SK-N-SH treated with all-trans-retinoic acid at 6 μM for 48 hours (cell line): ENCODE data around the gene TNS1.

Source experiments
- ATAC-seq: fragments of 200-7000 bp; cut with Tn5 transposase; 3 replicates; pipeline ENCODE4 v1.9.1; 2020; ENCODE audit warnings: mild to moderate bottlenecking, moderate library complexity
- ARNTL ChIP-seq: fragments of 450-650 bp; formaldehyde crosslinking; IDR thresholded peaks from 2 replicates; pipeline ENCODE4 v1.5.0; 2020; ENCODE audit warnings: low read depth, mild to moderate bottlenecking, moderate library complexity, borderline replicate concordance
- BACH2 ChIP-seq: fragments of 250-450 bp; sonication (Bioruptor Pico); IDR thresholded peaks from 2 replicates; pipeline ENCODE4 v1.9.0; 2021; ENCODE audit warnings: mild to moderate bottlenecking, borderline replicate concordance
- CSDC2 ChIP-seq: fragments of 250-450 bp; sonication (Bioruptor Pico); IDR thresholded peaks from 2 replicates; pipeline ENCODE4 v1.5.0; 2020; ENCODE audit warnings: mild to moderate bottlenecking, moderate library complexity
- ESRRG ChIP-seq: fragments of 250-450 bp; sonication (Bioruptor Pico); IDR thresholded peaks from 2 replicates; pipeline ENCODE4 v1.6.1; 2021; ENCODE audit warnings: mild to moderate bottlenecking
- GLIS3 ChIP-seq: fragments of 250-450 bp; sonication (Bioruptor Pico); IDR thresholded peaks from 2 replicates; pipeline ENCODE4 v1.5.0; 2020; ENCODE audit warnings: mild to moderate bottlenecking, moderate library complexity
- ISL1 ChIP-seq: fragments of 250-450 bp; sonication (Bioruptor Pico); IDR thresholded peaks from 2 replicates; pipeline ENCODE4 v2.1.2; 2022; ENCODE audit warnings: mild to moderate bottlenecking, moderate library complexity
- OSR1 ChIP-seq: fragments of 250-450 bp; sonication (Bioruptor Pico); IDR thresholded peaks from 2 replicates; pipeline ENCODE4 v1.8.0; 2022; ENCODE audit warnings: moderate library complexity, mild to moderate bottlenecking, inconsistent platforms
- PPARA ChIP-seq: fragments of 250-450 bp; sonication (Bioruptor Pico); IDR thresholded peaks from 2 replicates; pipeline ENCODE4 v1.5.0; 2020; ENCODE audit warnings: mild to moderate bottlenecking, borderline replicate concordance
- RARB ChIP-seq: fragments of 250-450 bp; sonication (Bioruptor Pico); IDR thresholded peaks from 2 replicates; pipeline ENCODE4 v1.8.0; 2021; ENCODE audit warnings: mild to moderate bottlenecking, moderate library complexity
- SNAI2 ChIP-seq: fragments of 250-450 bp; sonication (Bioruptor Pico); IDR thresholded peaks from 2 replicates; pipeline ENCODE4 v1.5.0; 2020; ENCODE audit warnings: mild to moderate bottlenecking, moderate library complexity
- TOX ChIP-seq: fragments of 250-450 bp; sonication (Bioruptor Pico); IDR thresholded peaks from 2 replicates; pipeline ENCODE4 v1.8.0; 2021; ENCODE audit warnings: mild to moderate bottlenecking, moderate library complexity, borderline replicate concordance
- ZC3H10 ChIP-seq: fragments of 250-450 bp; sonication (Bioruptor Pico); IDR thresholded peaks from 2 replicates; pipeline ENCODE4 v1.5.1; 2021; ENCODE audit warnings: mild to moderate bottlenecking, moderate library complexity
- ZFP3 ChIP-seq: fragments of 250-450 bp; sonication (Bioruptor Pico); IDR thresholded peaks from 2 replicates; pipeline ENCODE4 v1.5.0; 2020; ENCODE audit warnings: mild to moderate bottlenecking, moderate library complexity
- ZFP30 ChIP-seq: fragments of 450-650 bp; formaldehyde crosslinking; IDR thresholded peaks from 2 replicates; pipeline ENCODE4 v1.5.0; 2022; ENCODE audit warnings: mild to moderate bottlenecking, moderate library complexity
- ZNF565 ChIP-seq: fragments of 450-650 bp; formaldehyde crosslinking; conservative IDR thresholded peaks from 2 replicates; pipeline ENCODE4 v1.5.0; 2020; ENCODE audit warnings: low read depth, mild to moderate bottlenecking, moderate library complexity
- ZNF70 ChIP-seq: fragments of 450-650 bp; formaldehyde crosslinking; IDR thresholded peaks from 2 replicates; pipeline ENCODE4 v1.5.0; 2020; ENCODE audit warnings: mild to moderate bottlenecking, moderate library complexity
- ZNF8 ChIP-seq: fragments of 450-650 bp; formaldehyde crosslinking; IDR thresholded peaks from 2 replicates; pipeline ENCODE4 v1.5.0; 2020; ENCODE audit warnings: mild to moderate bottlenecking, moderate library complexity
- TF ChIP-seq, protein P1 (sequence below): fragments of 250-450 bp; sonication (Bioruptor Pico); IDR thresholded peaks from 2 replicates; pipeline ENCODE4 v1.5.1; 2021; ENCODE audit warnings: mild to moderate bottlenecking, moderate library complexity
- TF ChIP-seq, protein P2 (sequence below): fragments of 250-450 bp; sonication (Bioruptor Pico); IDR thresholded peaks from 2 replicates; pipeline ENCODE4 v1.8.0; 2021; ENCODE audit warnings: low read depth, mild to moderate bottlenecking, moderate library complexity, borderline replicate concordance
- TF ChIP-seq, protein P3 (sequence below): fragments of 250-450 bp; sonication (Bioruptor Pico); IDR thresholded peaks from 2 replicates; pipeline ENCODE4 v1.5.1; 2020; ENCODE audit warnings: low read depth, mild to moderate bottlenecking, moderate library complexity
- TF ChIP-seq, protein P4 (sequence below): fragments of 250-450 bp; sonication (Bioruptor Pico); IDR thresholded peaks from 2 replicates; pipeline ENCODE4 v1.8.0; 2020; ENCODE audit warnings: mild to moderate bottlenecking, moderate library complexity, borderline replicate concordance

Gene TNS1

DNA sequence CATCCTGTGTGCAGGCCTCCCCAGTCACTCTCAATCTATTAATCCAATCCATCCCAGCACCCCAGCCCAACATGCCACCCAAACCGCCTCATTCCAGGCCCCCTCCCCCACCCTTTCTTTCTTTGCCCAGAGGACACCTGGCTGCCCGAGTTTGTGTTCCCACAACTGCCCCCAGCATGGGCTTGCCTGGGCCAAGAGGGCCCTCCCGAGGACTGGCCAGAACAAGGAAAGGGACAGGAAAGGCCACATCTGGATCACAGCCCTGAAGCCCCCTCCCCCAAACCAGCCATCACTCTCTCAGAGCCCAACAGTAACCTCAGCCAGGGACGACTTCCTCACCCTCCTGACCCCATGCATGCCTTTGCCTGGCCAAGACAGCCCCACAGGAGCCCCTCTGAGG lies 1.2 kb downstream of the TNS1 start:
- ATAC-seq = no peak
- TF ChIP-seq GLIS3 (no peak), ZNF70 (CRISPR knock-in tag) (no peak), ZNF565 (CRISPR knock-in tag) (no peak), ZNF8 (no peak), CSDC2 (CRISPR knock-in tag) (no peak), TOX (CRISPR knock-in tag) (no peak), BACH2 (no peak)
- TF ChIP-seq, protein P1, sequence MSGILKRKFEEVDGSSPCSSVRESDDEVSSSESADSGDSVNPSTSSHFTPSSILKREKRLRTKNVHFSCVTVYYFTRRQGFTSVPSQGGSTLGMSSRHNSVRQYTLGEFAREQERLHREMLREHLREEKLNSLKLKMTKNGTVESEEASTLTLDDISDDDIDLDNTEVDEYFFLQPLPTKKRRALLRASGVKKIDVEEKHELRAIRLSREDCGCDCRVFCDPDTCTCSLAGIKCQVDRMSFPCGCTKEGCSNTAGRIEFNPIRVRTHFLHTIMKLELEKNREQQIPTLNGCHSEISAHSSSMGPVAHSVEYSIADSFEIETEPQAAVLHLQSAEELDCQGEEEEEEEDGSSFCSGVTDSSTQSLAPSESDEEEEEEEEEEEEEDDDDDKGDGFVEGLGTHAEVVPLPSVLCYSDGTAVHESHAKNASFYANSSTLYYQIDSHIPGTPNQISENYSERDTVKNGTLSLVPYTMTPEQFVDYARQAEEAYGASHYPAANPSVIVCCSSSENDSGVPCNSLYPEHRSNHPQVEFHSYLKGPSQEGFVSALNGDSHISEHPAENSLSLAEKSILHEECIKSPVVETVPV (CRISPR knock-in tag) = no peak
- TF ChIP-seq, protein P2, sequence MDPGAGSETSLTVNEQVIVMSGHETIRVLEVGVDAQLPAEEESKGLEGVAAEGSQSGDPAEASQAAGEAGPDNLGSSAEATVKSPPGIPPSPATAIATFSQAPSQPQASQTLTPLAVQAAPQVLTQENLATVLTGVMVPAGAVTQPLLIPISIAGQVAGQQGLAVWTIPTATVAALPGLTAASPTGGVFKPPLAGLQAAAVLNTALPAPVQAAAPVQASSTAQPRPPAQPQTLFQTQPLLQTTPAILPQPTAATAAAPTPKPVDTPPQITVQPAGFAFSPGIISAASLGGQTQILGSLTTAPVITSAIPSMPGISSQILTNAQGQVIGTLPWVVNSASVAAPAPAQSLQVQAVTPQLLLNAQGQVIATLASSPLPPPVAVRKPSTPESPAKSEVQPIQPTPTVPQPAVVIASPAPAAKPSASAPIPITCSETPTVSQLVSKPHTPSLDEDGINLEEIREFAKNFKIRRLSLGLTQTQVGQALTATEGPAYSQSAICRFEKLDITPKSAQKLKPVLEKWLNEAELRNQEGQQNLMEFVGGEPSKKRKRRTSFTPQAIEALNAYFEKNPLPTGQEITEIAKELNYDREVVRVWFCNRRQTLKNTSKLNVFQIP (CRISPR knock-in tag) = no peak

DNA sequence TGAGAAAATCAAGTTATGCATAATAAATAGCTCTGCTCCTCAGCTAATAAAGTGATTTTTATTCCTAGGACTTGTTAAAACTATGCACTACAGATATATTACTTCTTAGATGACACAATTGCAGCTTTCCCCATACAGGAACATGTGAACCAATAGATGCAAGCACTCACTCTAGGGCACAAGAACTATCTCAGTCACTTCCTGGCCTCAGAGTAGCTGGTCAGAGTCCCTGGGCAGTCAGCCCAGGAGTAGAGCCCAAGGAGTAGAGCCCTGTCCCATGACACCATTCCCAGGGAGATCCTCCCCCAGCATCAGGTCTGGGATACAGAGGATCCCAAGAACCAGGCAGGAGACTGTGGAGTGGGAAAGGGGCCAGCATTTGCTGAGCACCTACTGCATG lies 2.7 kb downstream of the TNS1 start:
- TF ChIP-seq PPARA = no peak
- TF ChIP-seq ISL1 (CRISPR knock-in tag) = no peak
- TF ChIP-seq, protein P3, sequence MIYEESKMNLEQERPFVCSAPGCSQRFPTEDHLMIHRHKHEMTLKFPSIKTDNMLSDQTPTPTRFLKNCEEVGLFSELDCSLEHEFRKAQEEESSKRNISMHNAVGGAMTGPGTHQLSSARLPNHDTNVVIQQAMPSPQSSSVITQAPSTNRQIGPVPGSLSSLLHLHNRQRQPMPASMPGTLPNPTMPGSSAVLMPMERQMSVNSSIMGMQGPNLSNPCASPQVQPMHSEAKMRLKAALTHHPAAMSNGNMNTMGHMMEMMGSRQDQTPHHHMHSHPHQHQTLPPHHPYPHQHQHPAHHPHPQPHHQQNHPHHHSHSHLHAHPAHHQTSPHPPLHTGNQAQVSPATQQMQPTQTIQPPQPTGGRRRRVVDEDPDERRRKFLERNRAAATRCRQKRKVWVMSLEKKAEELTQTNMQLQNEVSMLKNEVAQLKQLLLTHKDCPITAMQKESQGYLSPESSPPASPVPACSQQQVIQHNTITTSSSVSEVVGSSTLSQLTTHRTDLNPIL (CRISPR knock-in tag) = no peak
- TF ChIP-seq ZC3H10 (CRISPR knock-in tag) = no peak
- no peak for TF ChIP-seq ZFP3 (CRISPR knock-in tag)
- TF ChIP-seq, protein P4, sequence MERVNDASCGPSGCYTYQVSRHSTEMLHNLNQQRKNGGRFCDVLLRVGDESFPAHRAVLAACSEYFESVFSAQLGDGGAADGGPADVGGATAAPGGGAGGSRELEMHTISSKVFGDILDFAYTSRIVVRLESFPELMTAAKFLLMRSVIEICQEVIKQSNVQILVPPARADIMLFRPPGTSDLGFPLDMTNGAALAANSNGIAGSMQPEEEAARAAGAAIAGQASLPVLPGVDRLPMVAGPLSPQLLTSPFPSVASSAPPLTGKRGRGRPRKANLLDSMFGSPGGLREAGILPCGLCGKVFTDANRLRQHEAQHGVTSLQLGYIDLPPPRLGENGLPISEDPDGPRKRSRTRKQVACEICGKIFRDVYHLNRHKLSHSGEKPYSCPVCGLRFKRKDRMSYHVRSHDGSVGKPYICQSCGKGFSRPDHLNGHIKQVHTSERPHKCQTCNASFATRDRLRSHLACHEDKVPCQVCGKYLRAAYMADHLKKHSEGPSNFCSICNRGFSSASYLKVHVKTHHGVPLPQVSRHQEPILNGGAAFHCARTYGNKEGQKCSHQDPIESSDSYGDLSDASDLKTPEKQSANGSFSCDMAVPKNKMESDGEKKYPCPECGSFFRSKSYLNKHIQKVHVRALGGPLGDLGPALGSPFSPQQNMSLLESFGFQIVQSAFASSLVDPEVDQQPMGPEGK (CRISPR knock-in tag) = no peak
- no peak for TF ChIP-seq SNAI2
- TF ChIP-seq, protein P2 (CRISPR knock-in tag) = no peak
- TF ChIP-seq ZFP30 (CRISPR knock-in tag) = no peak
- TF ChIP-seq GLIS3 = no peak
- TF ChIP-seq ZNF70 (CRISPR knock-in tag) = no peak
- TF ChIP-seq CSDC2 (CRISPR knock-in tag) = no peak
- no peak for TF ChIP-seq ARNTL (CRISPR knock-in tag)
- TF ChIP-seq, protein P1 (CRISPR knock-in tag) = no peak
- TF ChIP-seq ZNF565 (CRISPR knock-in tag) = no peak
- no peak for TF ChIP-seq ESRRG
- TF ChIP-seq, all 23 proteins: peak for 0
- 0 out of 3 replicates have a peak, but pooled peaks have one; percentile 6 for ATAC-seq

DNA sequence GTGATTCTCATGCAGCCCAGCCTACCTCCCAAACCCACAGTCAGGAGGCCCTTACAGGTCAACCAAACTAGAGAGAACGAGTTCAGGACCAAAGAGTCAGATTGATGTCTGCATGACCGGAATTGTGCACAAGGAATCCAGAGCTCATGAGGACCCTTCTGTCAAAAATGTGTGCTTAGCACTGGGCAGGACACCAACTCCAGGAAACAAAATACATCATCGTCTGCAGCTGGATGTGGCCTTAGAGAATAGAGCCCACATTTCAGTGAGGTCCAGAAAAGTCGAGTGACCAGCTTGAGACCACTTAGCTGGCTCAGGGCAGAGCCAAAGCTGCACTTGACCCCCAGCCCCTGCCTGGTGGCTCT lies 3.2 kb downstream of the TNS1 start:
- no peak for ATAC-seq
- TF ChIP-seq PPARA (no peak), OSR1 (no peak), ZNF565 (CRISPR knock-in tag) (no peak), ISL1 (CRISPR knock-in tag) (no peak), ARNTL (CRISPR knock-in tag) (no peak), CSDC2 (CRISPR knock-in tag) (no peak), ZC3H10 (CRISPR knock-in tag) (no peak), ZFP30 (CRISPR knock-in tag) (no peak), RARB (CRISPR knock-in tag) (no peak), ZNF70 (CRISPR knock-in tag) (no peak), GLIS3 (no peak)
- TF ChIP-seq, protein P4 (CRISPR knock-in tag) = no peak
- TF ChIP-seq, protein P3 (CRISPR knock-in tag) = no peak
